GM21786 (cell line): ENCODE data around the gene CSRP2.

Experiments used
- ATAC-seq: cut with Tn5 transposase; IDR thresholded peaks from one replicate; pipeline ENCODE4 v1.9.1; 2021; ENCODE audit not compliant: unreplicated experiment

Gene CSRP2

DNA sequence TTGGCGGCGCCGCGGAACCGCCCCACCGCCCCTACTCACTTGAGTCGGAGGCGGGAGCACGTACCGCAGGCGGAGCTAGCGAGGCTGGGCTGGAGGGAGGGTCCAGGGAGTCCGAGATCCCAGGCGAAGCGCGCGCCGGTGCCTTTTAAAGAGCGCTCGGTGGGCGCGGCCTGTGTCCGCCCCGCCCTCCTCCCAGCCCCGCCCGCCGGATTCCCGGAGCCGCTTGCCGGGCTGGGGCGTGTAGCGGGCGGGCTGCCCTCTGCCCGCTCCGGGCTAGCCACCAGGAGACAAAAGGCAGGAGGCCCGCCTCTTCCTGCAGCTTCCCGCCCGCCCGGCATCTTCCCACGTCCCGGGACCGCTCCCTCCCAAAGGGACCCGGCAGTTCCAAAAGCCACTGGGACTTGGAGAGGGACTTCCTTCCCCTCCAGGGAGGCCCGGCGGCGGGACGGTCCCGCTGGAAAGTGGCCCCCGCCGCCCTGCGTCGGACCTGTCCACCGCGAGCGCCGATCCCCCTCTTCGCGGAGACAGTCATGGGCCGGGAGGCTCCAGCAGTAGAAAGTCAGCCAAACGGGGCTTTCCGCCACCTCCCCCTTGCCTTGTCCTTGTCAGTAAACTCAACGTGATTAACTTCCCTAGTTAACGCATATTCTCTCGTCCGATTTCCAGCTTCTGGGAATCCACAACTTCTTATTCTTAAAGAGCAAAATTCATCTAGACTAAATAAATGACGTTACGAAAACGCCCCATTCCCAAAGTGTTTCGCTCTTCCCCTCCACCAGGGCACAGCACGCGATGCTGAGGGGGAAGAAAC lies at the start of gene CSRP2:
CSRP2 (minus strand) TSS at position 121 of the 811 bp plus-strand sequence. CDS start 12,759 bp downstream, outside the sequence.
- ATAC-seq: peak; percentile 90

GRCh38 chr12:76927170-76927784 lies 48.5 kb upstream of the CSRP2 start:
- ATAC-seq: peak; percentile 71

DNA sequence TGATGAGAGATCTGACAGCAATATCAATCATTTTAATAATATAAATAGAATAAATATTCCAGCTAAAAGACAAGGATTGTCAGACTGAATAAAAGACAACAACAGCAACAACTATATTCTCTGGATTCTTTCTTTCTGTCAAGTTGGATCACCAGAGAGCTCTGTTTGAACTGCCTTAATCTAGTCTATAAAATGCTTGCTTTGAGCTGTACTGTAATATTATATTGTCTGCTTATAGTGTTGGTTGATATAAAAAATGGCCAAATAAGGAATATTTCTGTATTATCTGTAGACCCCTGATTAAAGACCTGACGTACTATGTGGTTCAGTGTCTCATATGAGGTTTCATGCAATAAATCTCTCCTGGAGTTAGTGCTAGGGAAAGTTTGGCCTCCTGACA lies 46.3 kb upstream of the CSRP2 start:
- ATAC-seq: no peak

GRCh38 chr12:76922866-76923265 lies 44.0 kb upstream of the CSRP2 start:
- no peak for ATAC-seq

GRCh38 chr12:76921891-76922664 lies 43.3 kb upstream of the CSRP2 start:
- ATAC-seq: no peak

DNA sequence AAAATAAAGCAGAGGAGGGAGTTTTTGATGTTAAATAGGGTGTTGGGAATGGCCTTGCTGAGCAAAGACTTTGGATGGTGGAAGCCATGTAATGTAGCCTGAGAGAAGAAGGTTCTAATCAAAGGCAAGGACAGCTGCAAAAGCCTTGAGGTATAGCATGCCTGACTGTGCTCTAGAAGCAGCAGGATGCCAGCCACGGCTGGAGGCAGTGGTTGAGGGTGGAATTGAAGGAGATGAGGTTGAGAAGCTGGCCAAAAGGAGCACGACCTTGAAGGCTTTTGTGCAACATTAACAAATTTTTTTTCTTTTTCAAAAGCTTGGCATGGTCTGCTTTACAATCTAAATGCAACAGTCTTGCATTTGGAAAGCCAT lies 42.3 kb upstream of the CSRP2 start:
- ATAC-seq: no peak

- peak; percentile 84 for ATAC-seq
Observed at GRCh38 chr12:76920172-76921099, 41.6 kb upstream of the CSRP2 start.

- ATAC-seq: peak; percentile 4
Observed at GRCh38 chr12:76919383-76920171, 40.8 kb upstream of the CSRP2 start.

- no peak for ATAC-seq
Observed at GRCh38 chr12:76916170-76916540, 37.3 kb upstream of the CSRP2 start.

GRCh38 chr12:76915361-76916169 lies 36.7 kb upstream of the CSRP2 start:
- ATAC-seq: no peak

DNA sequence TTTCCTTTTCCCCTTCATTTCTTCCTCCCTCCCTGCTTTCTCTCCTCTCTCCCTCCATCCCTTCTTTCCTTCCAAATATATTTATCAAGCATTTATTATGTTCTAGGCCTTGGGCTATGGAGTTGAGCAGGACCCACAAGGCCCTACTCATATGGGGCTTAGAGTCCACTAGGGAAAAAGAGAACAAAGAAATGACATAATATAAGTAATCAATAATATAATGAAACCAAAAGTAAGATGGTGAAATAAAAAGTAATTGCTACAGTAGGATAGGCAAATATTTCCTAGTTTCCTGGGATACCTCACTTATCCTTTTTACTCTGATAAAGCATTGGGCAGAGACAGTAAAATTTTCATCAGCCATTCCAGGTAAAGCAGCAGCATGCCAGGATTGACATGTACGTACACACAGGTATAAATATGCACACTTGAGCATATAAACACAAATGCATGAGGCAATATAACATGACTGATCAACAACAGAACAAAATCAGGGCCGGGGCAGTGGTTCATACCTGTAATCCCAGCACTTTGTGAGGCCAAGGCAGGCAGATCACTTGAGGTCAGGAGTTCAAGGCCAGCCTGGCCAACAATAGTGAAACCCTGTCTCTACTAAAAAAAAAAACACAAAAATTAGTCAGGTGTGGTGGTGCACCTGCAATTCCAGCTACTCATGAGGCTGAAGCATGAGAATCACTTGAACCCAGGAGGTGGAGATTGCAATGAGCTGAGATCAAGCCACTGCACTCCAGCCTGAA lies 35.5 kb upstream of the CSRP2 start:
- no peak for ATAC-seq

- no peak for ATAC-seq
Observed at GRCh38 chr12:76909290-76909689, 30.5 kb upstream of the CSRP2 start.

GRCh38 chr12:76908303-76909017 lies 29.6 kb upstream of the CSRP2 start:
- ATAC-seq: no peak

- ATAC-seq: no peak
Observed at GRCh38 chr12:76901628-76902380, 23.0 kb upstream of the CSRP2 start.

- no peak for ATAC-seq
Observed at GRCh38 chr12:76899522-76899921, 20.7 kb upstream of the CSRP2 start.

DNA sequence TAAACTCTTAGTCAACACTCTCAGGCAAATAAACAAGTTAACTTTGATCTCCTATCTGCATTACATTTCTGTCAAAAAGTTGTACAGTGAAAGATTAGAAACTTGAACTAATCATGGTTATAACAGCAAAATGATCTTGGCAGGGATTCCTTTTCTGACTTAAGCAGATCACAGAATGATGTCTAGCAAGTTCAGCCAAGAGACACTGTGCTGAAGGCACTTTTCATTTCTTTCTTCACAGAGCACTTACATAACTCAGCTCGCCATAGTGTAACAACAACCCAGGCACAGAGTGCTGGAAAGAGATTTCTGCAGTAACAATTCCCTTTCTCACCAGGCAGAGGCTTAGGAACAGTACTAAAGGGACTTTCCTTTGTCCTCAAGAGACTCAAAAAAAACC lies 19.6 kb upstream of the CSRP2 start:
- no peak for ATAC-seq

DNA sequence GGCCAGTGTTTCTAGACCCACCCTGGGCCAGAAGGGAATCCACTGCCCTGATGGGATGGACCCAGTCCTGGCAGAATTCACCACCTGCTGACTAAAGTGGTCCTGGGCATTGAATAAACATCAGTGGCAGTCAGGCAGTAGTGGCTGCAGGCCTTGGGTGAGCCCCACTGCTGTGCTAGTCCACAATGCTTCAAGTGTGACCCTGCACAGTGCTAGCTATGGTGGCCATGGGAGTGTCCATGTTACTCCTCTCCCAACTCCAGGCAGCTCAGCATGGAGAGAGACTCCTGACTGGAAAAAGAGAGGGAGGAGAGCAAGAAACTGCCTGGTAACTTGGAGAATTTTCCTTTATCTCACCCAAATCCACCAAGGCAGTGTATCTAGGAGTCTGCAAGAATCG lies 17.5 kb upstream of the CSRP2 start:
- no peak for ATAC-seq
